GM18907 (cell line): Measurements from ENCODE around the gene MTARC1.

Experiments
- ATAC-seq: cut with Tn5 transposase; IDR thresholded peaks from one replicate; pipeline ENCODE4 v1.9.1; 2021; ENCODE audit warnings: mild to moderate bottlenecking, moderate library complexity; ENCODE audit not compliant: unreplicated experiment

Gene MTARC1

DNA sequence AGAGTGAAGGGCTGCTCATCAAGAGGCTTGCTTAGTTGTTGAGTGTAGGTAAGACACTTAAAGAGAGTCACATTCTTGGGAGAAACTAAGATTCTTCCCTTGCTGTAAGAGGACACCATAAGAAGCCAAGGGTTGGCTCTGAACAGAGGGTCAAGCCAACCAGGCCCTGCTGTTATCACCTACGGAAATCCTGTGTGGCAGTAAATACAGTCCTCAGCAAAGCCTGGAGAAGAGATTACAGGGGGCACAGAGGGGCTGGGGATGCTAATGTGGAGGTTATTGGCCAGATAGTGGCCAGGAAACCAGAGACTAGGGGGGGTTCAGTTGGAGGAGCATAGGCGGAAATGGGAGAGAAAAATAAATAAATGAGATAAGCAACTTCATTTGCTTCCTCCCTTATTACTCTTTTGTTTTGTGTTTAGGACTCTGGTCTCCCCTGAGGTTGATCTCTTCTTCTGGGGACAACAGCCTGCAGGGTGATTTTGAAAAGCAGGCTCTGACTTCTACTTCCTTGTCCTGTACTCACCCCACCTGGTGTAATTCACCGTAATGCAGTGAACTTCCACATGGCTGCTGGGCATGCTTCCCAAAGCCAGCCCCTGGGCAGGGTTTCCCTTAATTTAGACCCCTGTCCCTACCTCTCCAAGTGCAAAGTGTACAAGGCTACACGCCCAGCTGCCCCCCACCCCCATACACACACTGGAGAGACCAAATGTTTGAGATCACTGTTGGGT is 40.9 kb downstream of the MTARC1 start:
- no peak for ATAC-seq

GRCh38 chr1:220828179-220828490 is 41.4 kb downstream of the MTARC1 start:
- no peak for ATAC-seq

DNA sequence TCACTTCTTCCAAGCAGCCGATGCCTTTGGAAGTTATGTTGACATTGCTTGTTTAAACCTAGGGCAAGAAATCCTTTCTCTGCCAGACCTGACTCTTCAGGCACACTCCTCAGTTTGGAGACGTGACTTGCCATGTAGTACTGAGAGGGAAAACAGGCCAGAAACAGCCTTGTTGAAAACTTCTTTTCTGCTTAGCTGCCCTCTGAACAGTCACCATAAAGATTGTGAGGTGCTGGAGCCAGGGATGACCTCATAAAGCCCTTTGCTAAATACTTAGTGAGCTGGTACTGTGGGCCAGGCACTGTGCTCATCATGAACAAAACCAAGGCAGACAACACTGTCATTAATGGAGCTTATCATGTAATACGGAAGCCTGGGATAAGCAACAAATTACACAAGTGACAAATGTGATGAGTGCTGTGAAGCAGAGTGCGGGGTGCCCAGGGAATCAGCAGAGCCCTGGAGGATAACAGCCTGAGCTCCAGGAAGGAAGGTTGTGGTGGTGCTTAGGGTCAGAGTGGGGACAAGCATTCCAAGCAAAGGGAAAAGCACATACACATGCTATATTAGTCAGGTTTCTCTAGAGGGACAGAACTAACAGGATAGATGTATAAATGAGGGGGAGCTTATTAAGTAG is 42.4 kb downstream of the MTARC1 start:
- ATAC-seq, result no peak

GRCh38 chr1:220833436-220833835 is 46.7 kb downstream of the MTARC1 start:
- no peak for ATAC-seq

GRCh38 chr1:220834155-220834870 is 47.6 kb downstream of the MTARC1 start:
- ATAC-seq, result no peak
